Activated naive CD4-positive, alpha-beta T cell (primary cell): Measurements from ENCODE around the gene SLC35A2.
A peak's percentile ranks its signal among the peaks of the same experiment; 100 is the strongest.

ENCODE experiments used
- DNase-seq, 4 experiments: peaks; one replicate each; lab custom pipeline; 2025; lab: John Stamatoyannopoulos, UW

Gene SLC35A2

GRCh38 chrX:48927736-48928382 lies 16.4 kb upstream of the SLC35A2 start:
- no peak for DNase-seq

GRCh38 chrX:48927123-48927522 lies 15.7 kb upstream of the SLC35A2 start:
- no peak for DNase-seq

GRCh38 chrX:48924270-48924669 lies 12.8 kb upstream of the SLC35A2 start:
- DNase-seq = no peak

- DNase-seq = no peak
Observed at GRCh38 chrX:48923771-48924170, 12.3 kb upstream of the SLC35A2 start.

- no peak for DNase-seq
Observed at GRCh38 chrX:48920718-48921104, 9.3 kb upstream of the SLC35A2 start.

- DNase-seq = peak in 1 of 4 experiments; percentile 17
Observed at GRCh38 chrX:48919947-48920717, 8.7 kb upstream of the SLC35A2 start.

GRCh38 chrX:48919360-48919841 lies 8.0 kb upstream of the SLC35A2 start:
- DNase-seq = peak in 1 of 4 experiments; percentile 42

- DNase-seq = peak; percentile 59 to 90 (median 77)
Observed at GRCh38 chrX:48918643-48919340, 7.3 kb upstream of the SLC35A2 start, which contains the start of gene PIM2. Gene PIM2 (minus strand): TSS chrX:48919024. CDS start chrX:48918834, 190 bp downstream.

GRCh38 chrX:48918301-48918642 lies 6.8 kb upstream of the SLC35A2 start:
- no peak for DNase-seq

- peak; percentile 52 to 84 (median 74) for DNase-seq
Observed at GRCh38 chrX:48917139-48918001, 5.9 kb upstream of the SLC35A2 start.

GRCh38 chrX:48914593-48915493 lies 3.4 kb upstream of the SLC35A2 start:
- no peak for DNase-seq

- no peak for DNase-seq
Observed at GRCh38 chrX:48913605-48914366, 2.3 kb upstream of the SLC35A2 start.

- DNase-seq = no peak
Observed at GRCh38 chrX:48910926-48911411, 477 bp downstream of the SLC35A2 start.

- DNase-seq = no peak
Observed at GRCh38 chrX:48909703-48910294, 1.6 kb downstream of the SLC35A2 start.

GRCh38 chrX:48908600-48908999 lies 2.8 kb downstream of the SLC35A2 start:
- no peak for DNase-seq

GRCh38 chrX:48905090-48905790 lies 6.2 kb downstream of the SLC35A2 start:
- no peak for DNase-seq

GRCh38 chrX:48904626-48905025 lies 6.8 kb downstream of the SLC35A2 start:
- no peak for DNase-seq

GRCh38 chrX:48904180-48904579 lies 7.3 kb downstream of the SLC35A2 start:
- no peak for DNase-seq

- DNase-seq = no peak
Observed at GRCh38 chrX:48903290-48903689, 8.2 kb downstream of the SLC35A2 start.
